Esophagus muscularis mucosa (tissue), 4 donors: Measurements from ENCODE around the gene RASSF3. TPM values are rescaled to one million over a fixed set of nuclear protein-coding genes. Genes with fewer than 3 reads are reported as not detected.

ENCODE experiments used
- DNase-seq: peaks from one replicate; pipeline ENCODE4 v3.0.0-alpha.2; 2017; ENCODE audit errors: extremely low spot score
- H3K27ac ChIP-seq, 4 donors: fragments of 200-600 bp; sonication (generic); replicated peaks in 1 of 4; 1 replicate in 3 of 4; 2 replicates in 1 of 4; pipeline ENCODE4 v1.5.1; 2016 to 2019; ENCODE audit warnings: mild to moderate bottlenecking in 1 of 4
- H3K27me3 ChIP-seq, 4 donors: fragments of 200-600 bp; sonication (generic); one replicate each; pipeline versions ENCODE4 v1.5.1 to v1.6.0; 2016 to 2019
- H3K36me3 ChIP-seq, 4 donors: fragments of 200-600 bp; sonication (generic); one replicate each; pipeline ENCODE4 v1.5.1; 2016 to 2019
- H3K4me1 ChIP-seq, 4 donors: fragments of 200-600 bp; sonication (generic); one replicate each; pipeline ENCODE4 v1.5.1; 2016 to 2019
- H3K4me3 ChIP-seq, 4 donors: fragments of 200-600 bp; sonication (generic); 1 replicate in 2 of 4; 2 replicates in 2 of 4; pipeline ENCODE4 v1.5.1; 2016 to 2019; ENCODE audit warnings: mild to moderate bottlenecking in 4 of 4, moderate library complexity in 1 of 4
- H3K9me3 ChIP-seq, 4 donors: fragments of 200-600 bp; sonication (generic); 1 replicate in 3 of 4; 2 replicates in 1 of 4; pipeline ENCODE4 v1.5.1; 2016 to 2019
- EP300 ChIP-seq: sonication (generic); formaldehyde crosslinking; IDR thresholded peaks from one replicate; pipeline ENCODE4 v1.6.1; 2017; ENCODE audit warnings: antibody characterized with exemption
- POLR2A ChIP-seq: fragments of 450-650 bp; IDR thresholded peaks from one replicate; pipeline ENCODE4 v1.6.1; 2017; ENCODE audit warnings: antibody characterized with exemption, moderate library complexity, mild to moderate bottlenecking, low read depth
- POLR2AphosphoS5 ChIP-seq, 2 donors: sonication (generic); formaldehyde crosslinking; IDR thresholded peaks; one replicate each; pipeline ENCODE4 v1.6.1; 2017; ENCODE audit warnings: antibody characterized with exemption in 2 of 2
- WGBS: methylation state at CpG from one replicate; pipeline ENCODE4 v1.1.5; 2018; 5-methylcytosine and 5-hydroxymethylcytosine counted together
- intact Hi-C: fragments of 100-400 bp; cut with DNase I; formaldehyde crosslinking; loops from one replicate; pipeline ENCODE4 v1.15.1; 2023
- total RNA-seq, 4 donors: library from RNA; depleted of rRNA; stranded (reverse); fragments of >200 nt; gene quantifications; one replicate each; pipeline versions ENCODE4 v1.1.0 to v1.2.1, GENCODE V29; 2016
- TF ChIP-seq, protein P1 (sequence below), 3 experiments: fragments of 200-600 bp in 2 of 3; fragments of 450-650 bp in 1 of 3; sonication (generic) in 2 of 3; IDR thresholded peaks; one replicate each; pipeline ENCODE4 v1.5.1; 2017 to 2019; ENCODE audit warnings: antibody characterized with exemption in 3 of 3, mild to moderate bottlenecking in 2 of 3, moderate library complexity in 1 of 3

The RASSF3 gene
- total RNA-seq, 4 donors from 2014 or later = 124 to 299 (median 229) TPM

DNA sequence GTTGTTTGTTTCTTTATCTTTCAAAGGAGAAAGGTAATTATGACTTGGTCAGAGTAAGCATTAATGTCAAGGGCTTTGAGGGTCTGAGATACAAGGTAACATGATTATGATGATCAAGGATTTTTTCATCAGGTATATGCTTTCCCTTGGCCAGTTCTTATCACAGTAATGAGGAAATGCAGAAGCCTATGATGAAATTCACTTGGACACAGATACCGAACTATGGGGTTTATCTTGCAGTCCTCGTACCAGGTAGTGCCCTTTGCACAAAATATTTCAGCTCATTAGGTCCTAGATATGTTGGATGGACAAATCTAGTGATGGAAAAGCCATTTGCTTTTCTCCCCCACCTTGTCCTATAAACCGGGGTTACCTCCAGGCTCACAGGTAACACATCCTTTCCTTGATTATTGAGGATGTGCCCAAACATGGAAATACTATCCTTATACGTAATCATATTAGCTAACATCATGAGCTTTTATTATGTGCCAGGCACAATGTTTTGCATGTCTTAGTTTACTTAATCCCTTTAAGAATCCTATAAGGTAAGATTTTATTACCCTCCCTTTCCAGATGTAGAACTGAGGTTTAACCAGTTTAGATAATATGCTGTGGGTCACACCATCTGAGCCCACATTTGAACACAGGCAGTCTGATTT, 7.0 kb upstream of the RASSF3 start:
- Histone ChIP-seq H3K9me3 (no peaks in the 10 kb centered on the region), H3K4me3 (no peak overlapping the region), H3K36me3 (no peaks in the 10 kb centered on the region), H3K27ac (no peak overlapping the region), H3K27me3 (no peaks in the 10 kb centered on the region), H3K4me1 (no peaks in the 10 kb centered on the region)
- TF ChIP-seq POLR2A (no peak), POLR2AphosphoS5 (IDR thresholded peaks at IDR 0.05) (no peak), EP300 (no peak)
- TF ChIP-seq, protein P1, sequence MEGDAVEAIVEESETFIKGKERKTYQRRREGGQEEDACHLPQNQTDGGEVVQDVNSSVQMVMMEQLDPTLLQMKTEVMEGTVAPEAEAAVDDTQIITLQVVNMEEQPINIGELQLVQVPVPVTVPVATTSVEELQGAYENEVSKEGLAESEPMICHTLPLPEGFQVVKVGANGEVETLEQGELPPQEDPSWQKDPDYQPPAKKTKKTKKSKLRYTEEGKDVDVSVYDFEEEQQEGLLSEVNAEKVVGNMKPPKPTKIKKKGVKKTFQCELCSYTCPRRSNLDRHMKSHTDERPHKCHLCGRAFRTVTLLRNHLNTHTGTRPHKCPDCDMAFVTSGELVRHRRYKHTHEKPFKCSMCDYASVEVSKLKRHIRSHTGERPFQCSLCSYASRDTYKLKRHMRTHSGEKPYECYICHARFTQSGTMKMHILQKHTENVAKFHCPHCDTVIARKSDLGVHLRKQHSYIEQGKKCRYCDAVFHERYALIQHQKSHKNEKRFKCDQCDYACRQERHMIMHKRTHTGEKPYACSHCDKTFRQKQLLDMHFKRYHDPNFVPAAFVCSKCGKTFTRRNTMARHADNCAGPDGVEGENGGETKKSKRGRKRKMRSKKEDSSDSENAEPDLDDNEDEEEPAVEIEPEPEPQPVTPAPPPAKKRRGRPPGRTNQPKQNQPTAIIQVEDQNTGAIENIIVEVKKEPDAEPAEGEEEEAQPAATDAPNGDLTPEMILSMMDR (IDR thresholded peaks at IDR 0.05) = no peak
- WGBS = 88% methylated on average over 4 of the region's 4 CpGs
- no peak for DNase-seq
- intact Hi-C loops = no loop called here

DNA sequence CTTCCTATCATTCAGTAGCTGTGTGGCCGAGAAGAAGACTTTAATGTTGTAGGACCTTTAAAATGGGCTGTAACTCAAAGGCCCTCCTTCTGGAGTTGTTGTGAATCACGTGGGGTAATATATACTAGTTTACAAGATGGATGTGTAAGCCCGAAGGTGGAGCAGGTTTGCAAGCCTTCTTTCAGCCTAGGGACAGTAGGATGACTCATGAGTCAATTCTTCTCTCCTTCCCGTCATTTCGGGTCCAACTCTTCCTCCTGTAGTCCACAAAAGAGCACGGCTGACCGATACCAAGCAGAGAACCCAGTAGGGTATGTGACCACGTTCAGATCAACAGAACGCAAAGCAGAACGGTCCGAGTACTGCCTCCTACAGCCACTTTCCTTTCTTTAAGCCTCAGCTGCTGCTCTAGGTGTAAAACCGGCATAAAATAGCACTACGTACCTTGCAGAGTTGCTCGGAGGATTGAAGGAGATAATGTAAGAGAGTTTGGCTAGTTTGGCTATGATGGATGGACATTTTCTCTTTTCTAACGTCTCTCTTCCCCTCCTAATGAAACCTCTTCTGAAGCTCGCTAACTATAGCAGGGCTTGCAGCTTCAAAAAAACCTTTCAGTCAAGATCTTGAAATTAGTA, 1.3 kb upstream of the RASSF3 start:
- intact Hi-C loops = loop anchor here (5.0 kb wide), 2 partner anchors 37 to 57 kb away; no protein-coding TSS in a partner anchor
- no peaks in the 10 kb centered on the region for H3K9me3 ChIP-seq
- peak overlapping the region; percentile 90 to 94 (median 93) for H3K27ac ChIP-seq
- DNase-seq = no peak
- no peak for TF ChIP-seq EP300
- peak in 1 of 2 donors; percentile 22 for TF ChIP-seq POLR2AphosphoS5 (IDR thresholded peaks at IDR 0.05)
- TF ChIP-seq, protein P1 (IDR thresholded peaks at IDR 0.05) = peak in 1 of 3 experiments; percentile 6
- no peak for TF ChIP-seq POLR2A
- H3K4me3 ChIP-seq = peak overlapping the region; percentile 71 to 99 (median 88)
- H3K27me3 ChIP-seq = no peaks in the 10 kb centered on the region
- WGBS = 4% methylated on average over 16 of the region's 16 CpGs
- peaks cover 13 to 41% (median 34%) of the 10 kb centered on the region in 4 donors for H3K4me1 ChIP-seq
- no peaks in the 10 kb centered on the region for H3K36me3 ChIP-seq

DNA sequence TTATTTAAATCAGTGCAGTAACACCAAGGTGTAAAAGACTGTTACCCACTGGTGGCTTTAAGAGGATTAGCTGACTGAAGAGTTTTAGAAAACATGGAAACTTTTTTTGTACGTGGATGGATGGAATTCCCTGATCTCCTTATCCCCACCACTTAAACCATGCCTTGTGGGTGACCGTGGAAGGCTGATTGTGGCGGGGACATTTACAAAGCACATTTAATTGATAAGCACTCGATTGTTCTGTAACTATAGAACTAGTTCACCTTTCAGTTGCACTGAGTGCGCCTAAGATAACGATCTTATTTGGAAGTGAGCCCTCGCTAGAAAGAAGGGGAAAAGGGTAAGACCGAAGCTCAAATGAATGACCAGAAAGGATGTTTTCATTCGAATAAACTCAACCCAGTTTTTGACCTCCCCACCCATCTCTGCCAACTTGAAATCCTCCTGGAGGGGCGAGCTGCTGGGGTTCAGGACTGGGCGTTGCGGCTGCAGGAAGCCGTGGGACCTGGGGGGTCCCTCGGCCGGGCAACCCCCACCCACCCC, 688 bp upstream of the RASSF3 start:
- H3K27me3 ChIP-seq = no peaks in the 10 kb centered on the region
- intact Hi-C loops = loop anchor here (2.0 to 5.0 kb wide), 3 partner anchors 37 to 85 kb away; no protein-coding TSS in a partner anchor
- no peaks in the 10 kb centered on the region for H3K9me3 ChIP-seq
- peaks cover 13 to 47% (median 39%) of the 10 kb centered on the region in 4 donors for H3K4me1 ChIP-seq
- TF ChIP-seq EP300 (no peak), POLR2AphosphoS5 (IDR thresholded peaks at IDR 0.05) (no peak), POLR2A (no peak)
- TF ChIP-seq, protein P1 (IDR thresholded peaks at IDR 0.05) = no peak
- H3K27ac ChIP-seq = peak overlapping the region; percentile 90 to 94 (median 93)
- DNase-seq = no peak
- H3K36me3 ChIP-seq = peaks cover 0 to 5% (median 0%) of the 10 kb centered on the region in 4 donors
- peak overlapping the region; percentile 71 to 99 (median 88) for H3K4me3 ChIP-seq
- 0% methylated on average over 15 of the region's 15 CpGs for WGBS

DNA sequence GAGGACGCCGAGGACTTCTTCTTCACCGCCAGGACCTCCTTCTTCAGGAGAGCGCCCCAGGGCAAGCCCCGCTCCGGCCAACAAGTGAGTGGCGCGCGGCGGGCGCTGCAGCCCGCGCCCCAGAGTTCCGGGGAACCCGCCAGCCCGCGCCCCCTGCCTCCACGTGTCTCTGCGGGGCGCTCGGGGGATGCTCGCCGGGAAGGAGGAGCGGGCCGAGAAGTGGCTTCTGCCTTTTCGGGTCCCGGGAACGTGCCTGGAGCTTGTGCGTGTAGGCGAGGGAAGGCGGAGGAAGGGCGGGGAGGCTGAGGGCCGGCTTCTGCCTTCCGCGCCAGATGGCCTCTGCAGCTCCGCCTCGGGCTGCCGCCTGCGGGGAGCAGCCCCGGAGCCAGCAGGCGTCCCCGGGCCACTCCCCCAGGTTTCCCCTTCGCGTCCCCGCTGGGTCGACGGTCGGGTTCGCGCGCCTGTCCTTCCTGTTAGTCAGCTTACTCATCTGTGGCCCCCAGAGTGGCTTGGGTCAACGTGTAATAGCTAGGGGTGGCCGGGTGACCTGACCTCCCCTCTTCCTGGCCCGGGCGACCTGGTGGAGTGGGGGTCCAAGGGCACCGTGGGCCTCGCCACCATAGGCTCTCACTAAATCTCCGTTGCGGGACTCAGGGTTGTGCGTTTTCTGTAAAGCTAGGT, 505 bp downstream of the RASSF3 start:
- Histone ChIP-seq H3K9me3 (no peaks in the 10 kb centered on the region), H3K4me1 (peaks cover 15 to 56% (median 48%) of the 10 kb centered on the region in 4 donors), H3K27me3 (no peaks in the 10 kb centered on the region), H3K27ac (peak overlapping the region; percentile 90 to 94 (median 93)), H3K36me3 (peaks cover 0 to 9% (median 0%) of the 10 kb centered on the region in 4 donors), H3K4me3 (peak overlapping the region; percentile 71 to 99 (median 88))
- 2% methylated on average over 18 of the region's 60 CpGs for WGBS
- intact Hi-C loops = loop anchor here (2.0 kb wide), 1 partner anchor 84 kb away; no protein-coding TSS in a partner anchor
- DNase-seq = no peak
- TF ChIP-seq POLR2AphosphoS5 (IDR thresholded peaks at IDR 0.05) = peak in 1 of 2 donors; percentile 23
- TF ChIP-seq, protein P1 (IDR thresholded peaks at IDR 0.05) = no peak
